GM12878 (cell line): ENCODE results near the gene RERE.

ENCODE experiments used
- CTCF ChIP-seq, 3 experiments: IDR thresholded peaks in 2 of 3; conservative IDR thresholded peaks in 1 of 3; 2 replicates each; pipeline ENCODE4 v1.5.1; 2011; ENCODE audit warnings: low read depth in 3 of 3, low read length in 3 of 3, mild to moderate bottlenecking in 3 of 3, control low read depth in 2 of 3, moderate library complexity in 2 of 3, inconsistent platforms in 1 of 3, mixed read lengths in 1 of 3; ENCODE audit not compliant: control insufficient read depth in 2 of 3, insufficient read depth in 1 of 3; ENCODE audit errors: extremely low read depth in 1 of 3
- DPF2 ChIP-seq: fragments of 450-650 bp; IDR thresholded peaks from 2 replicates; pipeline ENCODE4 v1.6.1; 2017; ENCODE audit warnings: mild to moderate bottlenecking
- ESRRA ChIP-seq: IDR thresholded peaks from 2 replicates; pipeline ENCODE4 v1.6.1; 2012; ENCODE audit warnings: mild to moderate bottlenecking, low read length, improper control_type of control experiment
- FOXK2 ChIP-seq: fragments of 450-650 bp; IDR thresholded peaks from 2 replicates; pipeline ENCODE4 v1.6.1; 2017; ENCODE audit warnings: mild to moderate bottlenecking, moderate library complexity
- FOXM1 ChIP-seq: IDR thresholded peaks from 2 replicates; pipeline ENCODE4 v1.6.1; 2012; ENCODE audit warnings: low read depth, mild to moderate bottlenecking, inconsistent platforms, low read length, moderate library complexity
- POLR2A ChIP-seq: IDR thresholded peaks from 2 replicates; pipeline ENCODE4 v1.6.1; 2011; ENCODE audit warnings: low read depth, mild to moderate bottlenecking, low read length
- RAD21 ChIP-seq: IDR thresholded peaks from 2 replicates; pipeline ENCODE4 v1.6.1; 2011; ENCODE audit warnings: mild to moderate bottlenecking, low read depth, low read length, moderate library complexity; ENCODE audit not compliant: insufficient read depth
- SUZ12 ChIP-seq: fragments of 200-600 bp; sonication (generic); IDR thresholded peaks from one replicate; pipeline ENCODE4 v1.6.1; 2018; ENCODE audit warnings: antibody characterized with exemption, mild to moderate bottlenecking; ENCODE audit not compliant: unreplicated experiment
- ZBTB11 ChIP-seq: fragments of 450-650 bp; formaldehyde crosslinking; IDR thresholded peaks from 2 replicates; pipeline ENCODE4 v1.5.0; 2022; ENCODE audit warnings: mild to moderate bottlenecking, missing genetic modification characterization
- ZNF274 ChIP-seq: IDR thresholded peaks from one replicate; pipeline ENCODE4 v1.8.0; 2011; ENCODE audit not compliant: insufficient read length, insufficient read depth
- ZNF384 ChIP-seq: IDR thresholded peaks from 2 replicates; pipeline ENCODE4 v1.6.1; 2012; ENCODE audit warnings: low read depth, mild to moderate bottlenecking, low read length, improper control_type of control experiment, borderline replicate concordance
- TF ChIP-seq, protein P1 (sequence below): fragments of 450-650 bp; IDR thresholded peaks from 2 replicates; pipeline ENCODE4 v1.6.1; 2014; ENCODE audit warnings: mild to moderate bottlenecking

- no peak for TF ChIP-seq ESRRA
- TF ChIP-seq POLR2A = no peak
- TF ChIP-seq RAD21 = no peak
- no peak for TF ChIP-seq ZBTB11
- TF ChIP-seq ZNF274 = no peak
- TF ChIP-seq SUZ12 = no peak
- TF ChIP-seq CTCF (IDR thresholded peaks at IDR 0.05 in 2 of 3, conservative IDR thresholded peaks at IDR 0.05 in 1 of 3; ENCODE audit: control insufficient read depth in 2 of 3, extremely low read depth in 1 of 3, insufficient read depth in 1 of 3, low read depth in 3 of 3, low read length in 3 of 3) = no peak
- no peak for TF ChIP-seq FOXK2
- no peak for TF ChIP-seq ZNF384
- no peak for TF ChIP-seq FOXM1
- no peak for TF ChIP-seq DPF2
- TF ChIP-seq, protein P1, sequence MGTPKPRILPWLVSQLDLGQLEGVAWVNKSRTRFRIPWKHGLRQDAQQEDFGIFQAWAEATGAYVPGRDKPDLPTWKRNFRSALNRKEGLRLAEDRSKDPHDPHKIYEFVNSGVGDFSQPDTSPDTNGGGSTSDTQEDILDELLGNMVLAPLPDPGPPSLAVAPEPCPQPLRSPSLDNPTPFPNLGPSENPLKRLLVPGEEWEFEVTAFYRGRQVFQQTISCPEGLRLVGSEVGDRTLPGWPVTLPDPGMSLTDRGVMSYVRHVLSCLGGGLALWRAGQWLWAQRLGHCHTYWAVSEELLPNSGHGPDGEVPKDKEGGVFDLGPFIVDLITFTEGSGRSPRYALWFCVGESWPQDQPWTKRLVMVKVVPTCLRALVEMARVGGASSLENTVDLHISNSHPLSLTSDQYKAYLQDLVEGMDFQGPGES = no peak
Observed at GRCh38 chr1:8607906-8608305, 209.5 kb downstream of the RERE start.
